Tibial nerve (tissue), 4 donors: ENCODE data around the gene PYM1. TPM values are rescaled to one million over a fixed set of nuclear protein-coding genes. Genes with fewer than 3 reads are reported as not detected.

Experiments used
- DNase-seq, 2 donors: peaks; one replicate each; pipeline ENCODE4 v3.0.0-alpha.2; 2019; ENCODE audit warnings: low spot score in 2 of 2
- H3K27ac ChIP-seq, 4 donors: fragments of 200-600 bp; sonication (generic) in 3 of 4; one replicate each; pipeline ENCODE4 v1.5.1; 2017 to 2019; ENCODE audit warnings: mild to moderate bottlenecking in 1 of 4
- H3K27me3 ChIP-seq, 2 donors: fragments of 200-600 bp; sonication (generic) in 1 of 2; one replicate each; pipeline versions ENCODE4 v1.5.1 to v1.6.0; 2017 to 2019
- H3K36me3 ChIP-seq, 3 donors: fragments of 200-600 bp; sonication (generic); one replicate each; pipeline ENCODE4 v1.5.1; 2018 to 2019
- H3K4me1 ChIP-seq, 4 donors: fragments of 200-600 bp; sonication (generic) in 3 of 4; one replicate each; pipeline ENCODE4 v1.5.1; 2017 to 2019
- H3K4me3 ChIP-seq, 4 donors: fragments of 200-600 bp; sonication (generic) in 3 of 4; one replicate each; pipeline ENCODE4 v1.5.1; 2017 to 2019; ENCODE audit warnings: mild to moderate bottlenecking in 1 of 4, moderate library complexity in 1 of 4
- H3K9me3 ChIP-seq, 4 donors: fragments of 200-600 bp; sonication (generic) in 3 of 4; one replicate each; pipeline ENCODE4 v1.5.1; 2017 to 2019
- EP300 ChIP-seq, 2 donors: sonication (generic); formaldehyde crosslinking; IDR thresholded peaks; one replicate each; pipeline ENCODE4 v1.6.1; 2017; ENCODE audit warnings: antibody characterized with exemption in 2 of 2, mild to moderate bottlenecking in 1 of 2
- POLR2A ChIP-seq, 2 donors: fragments of 450-650 bp; IDR thresholded peaks; one replicate each; pipeline ENCODE4 v1.6.1; 2017; ENCODE audit warnings: antibody characterized with exemption in 2 of 2, mild to moderate bottlenecking in 2 of 2, moderate library complexity in 2 of 2
- WGBS, 2 donors: methylation state at CpG; one replicate each; pipeline ENCODE4 v1.1.5; 2018; 5-methylcytosine and 5-hydroxymethylcytosine counted together
- total RNA-seq, 4 donors: library from RNA; depleted of rRNA; stranded (reverse); fragments of >200 nt; gene quantifications; one replicate each; pipeline ENCODE4 v1.1.0, GENCODE V29; 2016
- TF ChIP-seq, protein P1 (sequence below), 5 experiments: fragments of 200-600 bp in 3 of 5; fragments of 450-650 bp in 2 of 5; sonication (generic) in 3 of 5; IDR thresholded peaks; one replicate each; pipeline ENCODE4 v1.5.1; 2016 to 2019; ENCODE audit warnings: antibody characterized with exemption in 5 of 5, mild to moderate bottlenecking in 3 of 5, moderate library complexity in 2 of 5

PYM1 gene
- total RNA-seq, 4 donors from 2014 or later, result 25.3 to 53.4 (median 39.9) TPM

GRCh38 chr12:55931317-55931779 is 3.7 kb upstream of the PYM1 start:
- peak overlapping the region; percentile 78 to 95 (median 94) for H3K27ac ChIP-seq
- H3K27me3 ChIP-seq, result no peaks in the 10 kb centered on the region
- peaks cover 0 to 76% (median 39%) of the 10 kb centered on the region in 4 donors for H3K4me1 ChIP-seq
- no peaks in the 10 kb centered on the region for H3K9me3 ChIP-seq
- peak overlapping the region; percentile 64 to 98 (median 74) for H3K4me3 ChIP-seq
- TF ChIP-seq, protein P1, sequence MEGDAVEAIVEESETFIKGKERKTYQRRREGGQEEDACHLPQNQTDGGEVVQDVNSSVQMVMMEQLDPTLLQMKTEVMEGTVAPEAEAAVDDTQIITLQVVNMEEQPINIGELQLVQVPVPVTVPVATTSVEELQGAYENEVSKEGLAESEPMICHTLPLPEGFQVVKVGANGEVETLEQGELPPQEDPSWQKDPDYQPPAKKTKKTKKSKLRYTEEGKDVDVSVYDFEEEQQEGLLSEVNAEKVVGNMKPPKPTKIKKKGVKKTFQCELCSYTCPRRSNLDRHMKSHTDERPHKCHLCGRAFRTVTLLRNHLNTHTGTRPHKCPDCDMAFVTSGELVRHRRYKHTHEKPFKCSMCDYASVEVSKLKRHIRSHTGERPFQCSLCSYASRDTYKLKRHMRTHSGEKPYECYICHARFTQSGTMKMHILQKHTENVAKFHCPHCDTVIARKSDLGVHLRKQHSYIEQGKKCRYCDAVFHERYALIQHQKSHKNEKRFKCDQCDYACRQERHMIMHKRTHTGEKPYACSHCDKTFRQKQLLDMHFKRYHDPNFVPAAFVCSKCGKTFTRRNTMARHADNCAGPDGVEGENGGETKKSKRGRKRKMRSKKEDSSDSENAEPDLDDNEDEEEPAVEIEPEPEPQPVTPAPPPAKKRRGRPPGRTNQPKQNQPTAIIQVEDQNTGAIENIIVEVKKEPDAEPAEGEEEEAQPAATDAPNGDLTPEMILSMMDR (IDR thresholded peaks at IDR 0.05), result no peak
- TF ChIP-seq POLR2A (IDR thresholded peaks at IDR 0.05), result no peak
- TF ChIP-seq EP300 (IDR thresholded peaks at IDR 0.05), result no peak
- WGBS, 2 donors, result 12 to 15% methylated on average over 10 of the region's 10 CpGs
- no peaks in the 10 kb centered on the region for H3K36me3 ChIP-seq
- DNase-seq, result no peak

DNA sequence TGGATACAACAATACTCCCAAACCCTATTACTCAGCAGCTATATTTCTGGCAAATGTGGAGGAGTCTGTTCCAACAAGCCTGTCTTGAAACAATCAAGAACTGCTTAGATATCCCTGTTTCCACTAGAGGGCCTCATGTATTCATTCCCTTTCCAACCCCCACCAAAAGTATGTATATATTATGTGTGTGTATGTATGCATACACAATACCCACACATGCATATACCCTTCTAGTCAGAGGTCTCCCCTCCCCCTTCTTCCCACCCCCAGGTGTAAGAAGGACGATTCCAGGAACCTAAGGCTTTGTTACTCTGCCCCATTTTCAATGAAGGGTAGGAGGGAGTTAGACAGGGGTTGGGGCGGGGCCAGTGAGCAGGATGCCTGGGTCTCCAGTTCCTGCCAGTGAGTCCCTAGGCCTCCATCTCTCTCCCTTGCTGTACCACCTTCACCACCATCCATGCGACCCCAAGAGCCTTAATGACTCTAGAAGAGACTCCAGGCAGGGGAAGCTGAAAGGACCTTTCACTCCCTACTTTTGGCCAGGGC is 3.1 kb upstream of the PYM1 start, which contains the start of gene DGKA:
Gene DGKA, plus strand, starts transcription at position 392 of the 546 bp plus-strand sequence. CDS start 5,342 bp downstream, outside the sequence.
- H3K4me1 ChIP-seq, result peaks cover 0 to 80% (median 44%) of the 10 kb centered on the region in 4 donors

DNA sequence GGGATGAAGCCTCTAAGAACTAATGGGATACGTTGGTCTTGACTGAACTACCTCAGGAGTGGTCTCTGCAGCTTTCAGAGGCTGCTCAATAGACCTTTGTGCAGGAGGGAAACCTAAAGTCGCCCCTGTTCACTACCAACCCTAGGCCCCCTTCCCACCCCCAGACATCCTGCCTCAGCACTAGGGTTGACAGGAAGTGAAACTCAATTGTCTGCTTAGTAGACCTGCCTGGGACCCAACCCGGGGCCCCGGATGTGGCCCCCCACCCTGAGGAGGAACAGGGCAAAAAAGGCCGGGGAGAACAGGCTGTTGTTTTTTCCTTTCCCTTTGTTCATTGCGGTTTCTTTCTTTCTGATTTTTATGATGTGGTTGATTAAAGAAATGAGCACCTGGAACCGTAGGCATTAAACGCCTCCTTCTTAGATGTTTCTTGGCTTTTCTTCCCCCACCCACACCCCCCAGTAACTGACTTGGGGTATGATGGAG is 1.7 kb upstream of the PYM1 start:
- Histone ChIP-seq H3K27me3 (no peaks in the 10 kb centered on the region), H3K9me3 (no peaks in the 10 kb centered on the region), H3K4me3 (no peak overlapping the region), H3K36me3 (no peaks in the 10 kb centered on the region), H3K4me1 (peaks cover 0 to 77% (median 40%) of the 10 kb centered on the region in 4 donors), H3K27ac (peak overlapping the region in 3 of 4 donors; percentile 93 to 100 (median 95))
- whole genome bisulfite sequencing, 2 donors, result 41 to 45% methylated on average over 8 of the region's 8 CpGs
- DNase-seq, result no peak
- no peak for TF ChIP-seq POLR2A (IDR thresholded peaks at IDR 0.05)
- no peak for TF ChIP-seq EP300 (IDR thresholded peaks at IDR 0.05)
- TF ChIP-seq, protein P1 (IDR thresholded peaks at IDR 0.05), result no peak

More for the DNA sequence above, 3.1 kb upstream of the PYM1 start, which contains the start of gene DGKA:
- 42% methylated on average over 3 of the region's 3 CpGs for WGBS, 2 donors
- no peaks in the 10 kb centered on the region for H3K36me3 ChIP-seq
- no peaks in the 10 kb centered on the region for H3K27me3 ChIP-seq
- H3K27ac ChIP-seq, result peak within 1 kb of the TSS; percentile 78 to 100 (median 94)
- no peaks in the 10 kb centered on the region for H3K9me3 ChIP-seq
- peak within 1 kb of the TSS; percentile 64 to 98 (median 74) for H3K4me3 ChIP-seq
- no peak for DNase-seq
- no peak for TF ChIP-seq POLR2A (IDR thresholded peaks at IDR 0.05)
- TF ChIP-seq, protein P1 (IDR thresholded peaks at IDR 0.05), result peak; percentile 26 to 67 (median 52)

- Histone ChIP-seq H3K9me3 (no peaks in the 10 kb centered on the region), H3K4me1 (peaks cover 0 to 60% (median 25%) of the 10 kb centered on the region in 4 donors), H3K27me3 (no peaks in the 10 kb centered on the region), H3K27ac (peak overlapping the region; percentile 93 to 100 (median 96)), H3K4me3 (peak overlapping the region; percentile 75 to 97 (median 78)), H3K36me3 (peaks cover 0 to 18% (median 0%) of the 10 kb centered on the region in 3 donors)
- TF ChIP-seq POLR2A (IDR thresholded peaks at IDR 0.05) (peak; percentile 40 to 63), EP300 (IDR thresholded peaks at IDR 0.05) (peak; percentile 40 to 85)
- TF ChIP-seq, protein P1 (IDR thresholded peaks at IDR 0.05), result peak; percentile 63 to 85 (median 85)
- peak; percentile 81 to 93 for DNase-seq
- 0% methylated on average over 34 to 42 of the region's 42 CpGs for WGBS, 2 donors
These were observed 731 bp downstream of the PYM1 start for GRCh38 chr12:55926738-55927587.
